Measurements from ENCODE around the gene VPS33B.

DNA sequence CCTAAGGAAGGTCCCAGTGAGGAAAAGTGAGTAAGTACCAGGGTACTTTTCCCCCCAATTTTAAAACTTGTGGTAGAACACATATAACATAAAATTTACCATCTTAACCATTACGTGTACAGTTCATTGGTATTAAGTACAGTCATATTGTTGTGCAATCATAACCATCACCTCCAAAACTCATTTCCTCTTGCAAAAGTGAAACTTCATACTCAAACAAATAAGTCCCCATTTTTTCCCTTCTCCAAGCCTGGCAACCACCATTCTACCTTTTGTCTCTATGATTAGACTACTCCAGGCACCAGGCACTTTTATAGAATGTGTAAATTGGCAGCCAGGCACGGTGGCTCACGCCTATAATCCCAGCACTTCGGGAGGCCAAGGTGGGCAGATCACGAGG, 40.3 kb downstream of the VPS33B start:
- TF ChIP-seq, protein P1, sequence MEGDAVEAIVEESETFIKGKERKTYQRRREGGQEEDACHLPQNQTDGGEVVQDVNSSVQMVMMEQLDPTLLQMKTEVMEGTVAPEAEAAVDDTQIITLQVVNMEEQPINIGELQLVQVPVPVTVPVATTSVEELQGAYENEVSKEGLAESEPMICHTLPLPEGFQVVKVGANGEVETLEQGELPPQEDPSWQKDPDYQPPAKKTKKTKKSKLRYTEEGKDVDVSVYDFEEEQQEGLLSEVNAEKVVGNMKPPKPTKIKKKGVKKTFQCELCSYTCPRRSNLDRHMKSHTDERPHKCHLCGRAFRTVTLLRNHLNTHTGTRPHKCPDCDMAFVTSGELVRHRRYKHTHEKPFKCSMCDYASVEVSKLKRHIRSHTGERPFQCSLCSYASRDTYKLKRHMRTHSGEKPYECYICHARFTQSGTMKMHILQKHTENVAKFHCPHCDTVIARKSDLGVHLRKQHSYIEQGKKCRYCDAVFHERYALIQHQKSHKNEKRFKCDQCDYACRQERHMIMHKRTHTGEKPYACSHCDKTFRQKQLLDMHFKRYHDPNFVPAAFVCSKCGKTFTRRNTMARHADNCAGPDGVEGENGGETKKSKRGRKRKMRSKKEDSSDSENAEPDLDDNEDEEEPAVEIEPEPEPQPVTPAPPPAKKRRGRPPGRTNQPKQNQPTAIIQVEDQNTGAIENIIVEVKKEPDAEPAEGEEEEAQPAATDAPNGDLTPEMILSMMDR (IDR thresholded peaks at IDR 0.05 in 8 of 11, conservative IDR thresholded peaks at IDR 0.05 in 3 of 11), result no peak
- TF ChIP-seq POLR2A (IDR thresholded peaks at IDR 0.05) (no peak), POLR2AphosphoS5 (IDR thresholded peaks at IDR 0.05) (no peak)

Data from spleen (tissue), 7 donors.